ENCODE data around the gene CACNA1F. TPM values are rescaled to one million over a fixed set of nuclear protein-coding genes. Genes with fewer than 3 reads are reported as not detected.

CACNA1F gene
- total RNA-seq, 1 experiment from 2014 or later, result not detected

- CTCF ChIA-PET, result no interaction called here
- no peak for TF ChIP-seq EZH2 (IDR thresholded peaks at IDR 0.05; ENCODE audit: borderline replicate concordance, low read depth, low read length, poor library complexity, severe bottlenecking)
- no peak for TF ChIP-seq CTCF (conservative IDR thresholded peaks at IDR 0.05; ENCODE audit: low read depth, low read length)
Measured at GRCh38 chrX:49225858-49226257, 7.3 kb downstream of the CACNA1F start.

GRCh38 chrX:49221868-49222267 lies 11.3 kb downstream of the CACNA1F start:
- Histone ChIP-seq H3K36me3 (ENCODE audit: insufficient read depth, low read length, poor library complexity, severe bottlenecking) (no peaks in the 10 kb centered on the region), H3K4me1 (ENCODE audit: insufficient read depth, low read length, poor library complexity, severe bottlenecking) (no peaks in the 10 kb centered on the region), H3K4me3 (ENCODE audit: low read depth, low read length, poor library complexity, severe bottlenecking) (no peak overlapping the region), H3K27ac (ENCODE audit: low read depth, low read length, poor library complexity, severe bottlenecking) (no peak overlapping the region), H3K27me3 (replicated peaks; ENCODE audit: insufficient read depth, low read depth, low read length, poor library complexity) (no peaks in the 10 kb centered on the region), H3K9me3 (ENCODE audit: low read depth, low read length, poor library complexity, severe bottlenecking) (no peaks in the 10 kb centered on the region)
- no peak for TF ChIP-seq EZH2 (IDR thresholded peaks at IDR 0.05; ENCODE audit: borderline replicate concordance, low read depth, low read length, poor library complexity, severe bottlenecking)
- intact Hi-C loops (cut with micrococcal nuclease; ENCODE audit: unreplicated experiment), result no loop called here
- ChIA-PET CTCF (interaction anchor here (0.7 kb wide), 1 partner anchor 66 kb away, joined by 3 read pairs; no protein-coding TSS in a partner anchor), POLR2A (ENCODE audit: low non-redundant PET) (no interaction called here)
- no TSS peak for BruUV-seq (replicated peaks)
- no peak for DNase-seq (ENCODE audit: low spot score)

More at GRCh38 chrX:49225858-49226257, 7.3 kb downstream of the CACNA1F start:
- no peak overlapping the region for H3K4me3 ChIP-seq (ENCODE audit: low read depth, low read length, poor library complexity, severe bottlenecking)
- H3K9me3 ChIP-seq (ENCODE audit: low read depth, low read length, poor library complexity, severe bottlenecking), result no peaks in the 10 kb centered on the region
- no peak overlapping the region for H3K27ac ChIP-seq (ENCODE audit: low read depth, low read length, poor library complexity, severe bottlenecking)
- H3K36me3 ChIP-seq (ENCODE audit: insufficient read depth, low read length, poor library complexity, severe bottlenecking), result no peaks in the 10 kb centered on the region
- intact Hi-C loops (cut with micrococcal nuclease; ENCODE audit: unreplicated experiment), result no loop called here
- no peak for DNase-seq (ENCODE audit: low spot score)
- BruUV-seq (replicated peaks), result no TSS peak
- H3K27me3 ChIP-seq (replicated peaks; ENCODE audit: insufficient read depth, low read depth, low read length, poor library complexity), result no peaks in the 10 kb centered on the region
- H3K4me1 ChIP-seq (ENCODE audit: insufficient read depth, low read length, poor library complexity, severe bottlenecking), result no peaks in the 10 kb centered on the region
- POLR2A ChIA-PET (ENCODE audit: low non-redundant PET), result no interaction called here

GRCh38 chrX:49220100-49220499 lies 13.0 kb downstream of the CACNA1F start:
- POLR2A ChIA-PET (ENCODE audit: low non-redundant PET), result no interaction called here
- CTCF ChIA-PET, result no interaction called here
- Histone ChIP-seq H3K4me3 (ENCODE audit: low read depth, low read length, poor library complexity, severe bottlenecking) (no peak overlapping the region), H3K9me3 (ENCODE audit: low read depth, low read length, poor library complexity, severe bottlenecking) (no peaks in the 10 kb centered on the region), H3K27ac (ENCODE audit: low read depth, low read length, poor library complexity, severe bottlenecking) (no peak overlapping the region), H3K27me3 (replicated peaks; ENCODE audit: insufficient read depth, low read depth, low read length, poor library complexity) (no peaks in the 10 kb centered on the region), H3K4me1 (ENCODE audit: insufficient read depth, low read length, poor library complexity, severe bottlenecking) (no peaks in the 10 kb centered on the region), H3K36me3 (ENCODE audit: insufficient read depth, low read length, poor library complexity, severe bottlenecking) (no peaks in the 10 kb centered on the region)
- no TSS peak for BruUV-seq (replicated peaks)
- no peak for DNase-seq (ENCODE audit: low spot score)
- TF ChIP-seq EZH2 (IDR thresholded peaks at IDR 0.05; ENCODE audit: borderline replicate concordance, low read depth, low read length, poor library complexity, severe bottlenecking) (no peak), CTCF (conservative IDR thresholded peaks at IDR 0.05; ENCODE audit: low read depth, low read length) (no peak)
- intact Hi-C loops (cut with micrococcal nuclease; ENCODE audit: unreplicated experiment), result no loop called here

GRCh38 chrX:49214996-49215526 lies 18.1 kb downstream of the CACNA1F start:
- Histone ChIP-seq H3K9me3 (ENCODE audit: low read depth, low read length, poor library complexity, severe bottlenecking) (no peaks in the 10 kb centered on the region), H3K36me3 (ENCODE audit: insufficient read depth, low read length, poor library complexity, severe bottlenecking) (no peaks in the 10 kb centered on the region), H3K4me3 (ENCODE audit: low read depth, low read length, poor library complexity, severe bottlenecking) (no peak overlapping the region), H3K27me3 (replicated peaks; ENCODE audit: insufficient read depth, low read depth, low read length, poor library complexity) (no peaks in the 10 kb centered on the region), H3K4me1 (ENCODE audit: insufficient read depth, low read length, poor library complexity, severe bottlenecking) (no peaks in the 10 kb centered on the region), H3K27ac (ENCODE audit: low read depth, low read length, poor library complexity, severe bottlenecking) (no peak overlapping the region)
- BruUV-seq (replicated peaks), result no TSS peak
- intact Hi-C loops (cut with micrococcal nuclease; ENCODE audit: unreplicated experiment), result no loop called here
- no peak for DNase-seq (ENCODE audit: low spot score)
- CTCF ChIA-PET, result no interaction called here
- TF ChIP-seq CTCF (conservative IDR thresholded peaks at IDR 0.05; ENCODE audit: low read depth, low read length) (no peak), EZH2 (IDR thresholded peaks at IDR 0.05; ENCODE audit: borderline replicate concordance, low read depth, low read length, poor library complexity, severe bottlenecking) (no peak)
- POLR2A ChIA-PET (ENCODE audit: low non-redundant PET), result no interaction called here

All from A673 (cell line).